Suprapubic skin (tissue), 4 donors: ENCODE data around the gene DRD4. TPM values are rescaled to one million over a fixed set of nuclear protein-coding genes. Genes with fewer than 3 reads are reported as not detected.

Experiments
- DNase-seq, 2 donors: peaks; one replicate each; pipeline ENCODE4 v3.0.0-alpha.2; 2019; ENCODE audit warnings: low spot score in 2 of 2
- H3K27ac ChIP-seq: fragments of 200-600 bp; sonication (generic); one replicate; pipeline ENCODE4 v1.5.1; 2019
- H3K27me3 ChIP-seq: fragments of 200-600 bp; sonication (generic); one replicate; pipeline ENCODE4 v1.5.1; 2019
- H3K36me3 ChIP-seq: fragments of 200-600 bp; sonication (generic); one replicate; pipeline ENCODE4 v1.5.1; 2019
- H3K4me1 ChIP-seq: fragments of 200-600 bp; sonication (generic); one replicate; pipeline ENCODE4 v1.5.1; 2019
- H3K4me3 ChIP-seq: fragments of 200-600 bp; sonication (generic); one replicate; pipeline ENCODE4 v1.5.1; 2019; ENCODE audit warnings: mild to moderate bottlenecking
- H3K9me3 ChIP-seq: fragments of 200-600 bp; sonication (generic); one replicate; pipeline ENCODE4 v1.5.1; 2019
- CTCF ChIP-seq, 2 donors: fragments of 200-600 bp in 1 of 2; fragments of 450-650 bp in 1 of 2; sonication (generic) in 1 of 2; IDR thresholded peaks; one replicate each; pipeline ENCODE4 v1.5.1; 2016 to 2019; ENCODE audit warnings: antibody characterized with exemption in 2 of 2, mild to moderate bottlenecking in 1 of 2, moderate library complexity in 1 of 2
- EP300 ChIP-seq: sonication (generic); formaldehyde crosslinking; IDR thresholded peaks from one replicate; pipeline ENCODE4 v1.6.1; 2017; ENCODE audit warnings: antibody characterized with exemption
- POLR2A ChIP-seq, 2 donors: fragments of 450-650 bp; IDR thresholded peaks; one replicate each; pipeline ENCODE4 v1.6.1; 2017; ENCODE audit warnings: antibody characterized with exemption in 2 of 2, mild to moderate bottlenecking in 2 of 2, moderate library complexity in 2 of 2
- POLR2AphosphoS5 ChIP-seq, 3 donors: sonication (generic); formaldehyde crosslinking; IDR thresholded peaks; one replicate each; pipeline ENCODE4 v1.6.1; 2017; ENCODE audit warnings: antibody characterized with exemption in 3 of 3
- WGBS: methylation state at CpG from one replicate; pipeline ENCODE4 v1.1.5; 2018; 5-methylcytosine and 5-hydroxymethylcytosine counted together
- total RNA-seq, 4 donors: library from RNA; depleted of rRNA; stranded (reverse); fragments of >200 nt; gene quantifications; one replicate each; pipeline ENCODE4 v1.1.0, GENCODE V29; 2016

Gene DRD4
- total RNA-seq, 4 donors from 2014 or later, result 0.97 to 1.2 TPM; not detected in 2

GRCh38 chr11:660281-660680 is 23.2 kb downstream of the DRD4 start:
- Histone ChIP-seq H3K27me3 (no peaks in the 10 kb centered on the region), H3K36me3 (peaks cover 34% of the 10 kb centered on the region), H3K4me1 (peaks cover 15% of the 10 kb centered on the region), H3K9me3 (no peaks in the 10 kb centered on the region), H3K27ac (no peak overlapping the region), H3K4me3 (no peak overlapping the region)
- WGBS, result 80% methylated on average over 7 of the region's 19 CpGs
- no peak for DNase-seq
- TF ChIP-seq POLR2AphosphoS5 (IDR thresholded peaks at IDR 0.05) (no peak), EP300 (no peak), POLR2A (IDR thresholded peaks at IDR 0.05) (no peak), CTCF (IDR thresholded peaks at IDR 0.05) (no peak)

- Histone ChIP-seq H3K4me3 (no peak overlapping the region), H3K4me1 (peaks cover 20% of the 10 kb centered on the region), H3K27ac (no peak overlapping the region), H3K27me3 (no peaks in the 10 kb centered on the region), H3K36me3 (peaks cover 28% of the 10 kb centered on the region), H3K9me3 (no peaks in the 10 kb centered on the region)
- DNase-seq, result no peak
- WGBS, result 90% methylated on average over 16 of the region's 19 CpGs
- no peak for TF ChIP-seq POLR2AphosphoS5 (IDR thresholded peaks at IDR 0.05)
- TF ChIP-seq EP300, result no peak
- TF ChIP-seq POLR2A (IDR thresholded peaks at IDR 0.05), result no peak
- TF ChIP-seq CTCF (IDR thresholded peaks at IDR 0.05), result no peak
Observed at GRCh38 chr11:660681-661444, 23.8 kb downstream of the DRD4 start.

GRCh38 chr11:662689-663274 is 25.7 kb downstream of the DRD4 start:
- Histone ChIP-seq H3K9me3 (no peaks in the 10 kb centered on the region), H3K27ac (no peak overlapping the region), H3K4me1 (peaks cover 23% of the 10 kb centered on the region), H3K4me3 (no peak overlapping the region), H3K36me3 (peaks cover 28% of the 10 kb centered on the region), H3K27me3 (no peaks in the 10 kb centered on the region)
- 56% methylated on average over 12 of the region's 15 CpGs for WGBS
- no peak for TF ChIP-seq EP300
- TF ChIP-seq CTCF (IDR thresholded peaks at IDR 0.05), result peak; percentile 44 to 66
- DNase-seq, result no peak

GRCh38 chr11:665062-665703 is 28.1 kb downstream of the DRD4 start:
- no peak for TF ChIP-seq CTCF (IDR thresholded peaks at IDR 0.05)
- TF ChIP-seq POLR2AphosphoS5 (IDR thresholded peaks at IDR 0.05), result no peak
- no peak for TF ChIP-seq POLR2A (IDR thresholded peaks at IDR 0.05)
- TF ChIP-seq EP300, result no peak
- Histone ChIP-seq H3K4me3 (no peak overlapping the region), H3K27ac (peak overlapping the region; percentile 45), H3K36me3 (peaks cover 20% of the 10 kb centered on the region), H3K27me3 (no peaks in the 10 kb centered on the region), H3K4me1 (peaks cover 11% of the 10 kb centered on the region), H3K9me3 (no peaks in the 10 kb centered on the region)
- no peak for DNase-seq
- WGBS, result 56% methylated on average over 8 of the region's 15 CpGs

GRCh38 chr11:665704-666281 is 28.7 kb downstream of the DRD4 start:
- H3K9me3 ChIP-seq, result no peaks in the 10 kb centered on the region
- H3K27ac ChIP-seq, result peak overlapping the region; percentile 45
- DNase-seq, result no peak

More at GRCh38 chr11:665704-666281, 28.7 kb downstream of the DRD4 start:
- TF ChIP-seq EP300 (no peak), CTCF (IDR thresholded peaks at IDR 0.05) (no peak), POLR2AphosphoS5 (IDR thresholded peaks at IDR 0.05) (no peak), POLR2A (IDR thresholded peaks at IDR 0.05) (no peak)
- Histone ChIP-seq H3K4me3 (no peak overlapping the region), H3K36me3 (peaks cover 14% of the 10 kb centered on the region), H3K27me3 (no peaks in the 10 kb centered on the region), H3K4me1 (peaks cover 11% of the 10 kb centered on the region)
- WGBS, result 42% methylated on average over 11 of the region's 11 CpGs
